Testis (tissue), 2 donors: ENCODE data around the gene ABI3BP.

Experiments
- POLR2A ChIP-seq: fragments of 450-650 bp; IDR thresholded peaks from one replicate; pipeline ENCODE4 v1.6.1; 2017; ENCODE audit warnings: antibody characterized with exemption, mild to moderate bottlenecking, moderate library complexity
- TF ChIP-seq, protein P1 (sequence below), 3 experiments: fragments of 450-650 bp in 2 of 3; fragments of 200-600 bp in 1 of 3; sonication (generic) in 1 of 3; IDR thresholded peaks; one replicate each; pipeline ENCODE4 v1.5.1; 2016 to 2019; ENCODE audit warnings: antibody characterized with exemption in 3 of 3, mild to moderate bottlenecking in 2 of 3, moderate library complexity in 1 of 3

DNA sequence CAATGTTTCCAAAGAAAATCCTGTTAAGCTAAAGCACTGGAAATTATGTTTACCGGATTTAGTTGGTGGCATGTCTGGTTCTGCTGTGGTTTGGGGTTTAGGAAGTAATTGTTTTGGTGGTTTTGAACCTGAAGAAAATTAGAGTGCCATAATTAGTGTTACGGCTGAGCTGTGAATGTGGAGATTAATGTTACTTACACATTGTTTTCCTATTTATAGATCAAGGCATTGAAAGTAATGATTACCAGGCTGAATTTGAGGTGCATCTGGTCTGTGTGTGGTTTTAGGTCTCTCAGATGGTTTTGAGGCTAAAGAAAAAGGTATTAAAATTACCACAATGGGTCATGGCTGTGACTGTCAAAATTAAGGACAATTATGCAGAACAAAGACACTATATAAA, 155.1 kb downstream of the ABI3BP start:
- TF ChIP-seq, protein P1, sequence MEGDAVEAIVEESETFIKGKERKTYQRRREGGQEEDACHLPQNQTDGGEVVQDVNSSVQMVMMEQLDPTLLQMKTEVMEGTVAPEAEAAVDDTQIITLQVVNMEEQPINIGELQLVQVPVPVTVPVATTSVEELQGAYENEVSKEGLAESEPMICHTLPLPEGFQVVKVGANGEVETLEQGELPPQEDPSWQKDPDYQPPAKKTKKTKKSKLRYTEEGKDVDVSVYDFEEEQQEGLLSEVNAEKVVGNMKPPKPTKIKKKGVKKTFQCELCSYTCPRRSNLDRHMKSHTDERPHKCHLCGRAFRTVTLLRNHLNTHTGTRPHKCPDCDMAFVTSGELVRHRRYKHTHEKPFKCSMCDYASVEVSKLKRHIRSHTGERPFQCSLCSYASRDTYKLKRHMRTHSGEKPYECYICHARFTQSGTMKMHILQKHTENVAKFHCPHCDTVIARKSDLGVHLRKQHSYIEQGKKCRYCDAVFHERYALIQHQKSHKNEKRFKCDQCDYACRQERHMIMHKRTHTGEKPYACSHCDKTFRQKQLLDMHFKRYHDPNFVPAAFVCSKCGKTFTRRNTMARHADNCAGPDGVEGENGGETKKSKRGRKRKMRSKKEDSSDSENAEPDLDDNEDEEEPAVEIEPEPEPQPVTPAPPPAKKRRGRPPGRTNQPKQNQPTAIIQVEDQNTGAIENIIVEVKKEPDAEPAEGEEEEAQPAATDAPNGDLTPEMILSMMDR (IDR thresholded peaks at IDR 0.05) = no peak
- TF ChIP-seq POLR2A = no peak
